Adrenal gland (tissue), 12 donors: ENCODE results near the gene OR4D1. TPM values are rescaled to one million over a fixed set of nuclear protein-coding genes. Genes with fewer than 3 reads are reported as not detected.
"Not testable (repeated sequence)": the region's sequence is repeated elsewhere in the genome, so short reads cannot be mapped to it uniquely, and the experiment has no call there.

Experiments
- DNase-seq, 7 donors: peaks; one replicate each; pipeline ENCODE4 v3.0.0-alpha.2; 2019 to 2020
- H3K27ac ChIP-seq, 5 donors: fragments of 200-600 bp; sonication (generic) in 4 of 5; 1 replicate in 3 of 5; 2 replicates in 2 of 5; pipeline versions ENCODE4 v1.5.1 to v1.8.0; 2016 to 2020; ENCODE audit warnings: mild to moderate bottlenecking in 1 of 5
- H3K27me3 ChIP-seq: fragments of 200-600 bp; 2 replicates; pipeline ENCODE4 v1.8.0; 2021
- H3K36me3 ChIP-seq, 2 donors: fragments of 200-600 bp; replicated peaks in 1 of 2; 1 replicate in 1 of 2; 2 replicates in 1 of 2; pipeline versions ENCODE4 v1.5.1 to v1.8.0; 2018 to 2022
- H3K4me1 ChIP-seq, 2 donors: fragments of 200-600 bp; replicated peaks in 1 of 2; 1 replicate in 1 of 2; 2 replicates in 1 of 2; pipeline versions ENCODE4 v1.5.1 to v1.8.0; 2018 to 2021
- H3K4me3 ChIP-seq, 4 donors: fragments of 200-600 bp; sonication (generic) in 3 of 4; one replicate each; pipeline ENCODE4 v1.5.1; 2016 to 2018
- H3K9me3 ChIP-seq, 3 donors: fragments of 200-600 bp; sonication (generic) in 1 of 3; replicated peaks in 1 of 3; 1 replicate in 2 of 3; 2 replicates in 1 of 3; pipeline versions ENCODE4 v1.5.1 to v1.8.0; 2016 to 2021
- CTCF ChIP-seq, 6 experiments: fragments of 450-650 bp in 4 of 6; fragments of 200-600 bp in 2 of 6; sonication (generic) in 1 of 6; IDR thresholded peaks; 1 replicate in 5 of 6; 2 replicates in 1 of 6; pipeline versions ENCODE4 v1.5.1 to v1.8.0; 2016 to 2021; ENCODE audit warnings: antibody characterized with exemption in 6 of 6, mild to moderate bottlenecking in 2 of 6, moderate library complexity in 1 of 6
- POLR2A ChIP-seq, 2 donors: fragments of 450-650 bp; IDR thresholded peaks; one replicate each; pipeline ENCODE4 v1.6.1; 2017; ENCODE audit warnings: antibody characterized with exemption in 2 of 2, mild to moderate bottlenecking in 2 of 2, moderate library complexity in 1 of 2
- WGBS, 4 donors: extraction: QIAGEN DNeasy Blood & Tissue Kit in 2 of 4; methylation state at CpG; one replicate each; pipeline versions ENCODE4 v1.1.5 to v1.1.7; 2013 to 2017; 5-methylcytosine and 5-hydroxymethylcytosine counted together
- intact Hi-C, 2 donors: fragments of 100-400 bp; cut with DNase I; formaldehyde crosslinking; loops; one replicate each; pipeline versions ENCODE4 v1.14.1 to v1.15.0; 2022 to 2023
- polyA plus RNA-seq, 3 donors: library from polyadenylated mRNA; stranded (reverse); fragments of 200-250 nt in 2 of 3; fragments of 350-450 nt in 1 of 3; fragmentation: Illumina TruSeq in 1 of 3; extraction: RNeasy Lipid Tissue Mini Kit (QIAGEN cat#74804) in 1 of 3; gene quantifications; one replicate each; pipeline ENCODE4 v1.2.3, GENCODE V29; 2013 to 2014
- total RNA-seq, 9 donors: library from RNA; depleted of rRNA in 4 of 9; stranded (reverse); fragments of >200 nt in 4 of 9; fragments of 120-200 nt in 1 of 9; fragmentation: NEBNext Ultra II Directional in 1 of 9; extraction: Animal tissue kit (Norgen Biotek cat#: 25700) in 1 of 9; gene quantifications; one replicate each; pipeline versions ENCODE4 v1.1.0 to v1.2.4, GENCODE V29; 2013 to 2023
- donor health status: healthy with polysubstance abuse.
- donor health status: Bipolar disorder and iron deficiency.
- donor health status: DM: yes; HTN: yes; CAD: no.
- donor health status: DM: no; HTN: no; CAD: no.
- donor health status: DM: no; HTN: no; CAD: no.
- donor health status: DM: yes; HTN: yes; CAD: no.

OR4D1 gene
- total and polyA plus RNA-seq, 12 donors = under 0.01 TPM; not detected in 11

GRCh38 chr17:58120195-58120822, 27.9 kb upstream of the OR4D1 start:
- Histone ChIP-seq H3K9me3 (no peaks in the 10 kb centered on the region), H3K36me3 (no peaks in the 10 kb centered on the region), H3K4me3 (no peak overlapping the region), H3K4me1 (no peaks in the 10 kb centered on the region), H3K27me3 (peaks cover 10% of the 10 kb centered on the region), H3K27ac (no peak overlapping the region)
- 16 to 23% (median 19%) methylated on average over 7 of the region's 7 CpGs for WGBS, 4 donors
- intact Hi-C loops = no loop called here
- DNase-seq = peak; percentile 22 to 67 (median 54)
- TF ChIP-seq CTCF (IDR thresholded peaks at IDR 0.05) = no peak
- no peak for TF ChIP-seq POLR2A (IDR thresholded peaks at IDR 0.05)

GRCh38 chr17:58121925-58122324, 26.3 kb upstream of the OR4D1 start:
- 41 to 59% (median 53%) methylated on average over 5 of the region's 5 CpGs for WGBS, 4 donors
- H3K36me3 ChIP-seq = no peaks in the 10 kb centered on the region
- intact Hi-C loops = no loop called here
- peaks cover 16% of the 10 kb centered on the region for H3K27me3 ChIP-seq
- H3K4me3 ChIP-seq = no peak overlapping the region
- H3K4me1 ChIP-seq = no peaks in the 10 kb centered on the region
- peak in 1 of 7 donors; percentile 7 for DNase-seq
- no peak overlapping the region for H3K27ac ChIP-seq
- TF ChIP-seq POLR2A (IDR thresholded peaks at IDR 0.05) (no peak), CTCF (IDR thresholded peaks at IDR 0.05) (no peak)
- no peaks in the 10 kb centered on the region for H3K9me3 ChIP-seq

GRCh38 chr17:58127846-58128245, 20.3 kb upstream of the OR4D1 start:
- Histone ChIP-seq H3K27me3 (peaks cover 23% of the 10 kb centered on the region), H3K27ac (no peak overlapping the region), H3K36me3 (no peaks in the 10 kb centered on the region), H3K4me1 (no peaks in the 10 kb centered on the region), H3K9me3 (no peaks in the 10 kb centered on the region), H3K4me3 (no peak overlapping the region)
- no peak for DNase-seq
- no peak for TF ChIP-seq POLR2A (IDR thresholded peaks at IDR 0.05)
- no peak for TF ChIP-seq CTCF (IDR thresholded peaks at IDR 0.05)
- intact Hi-C loops = no loop called here
- WGBS, 4 donors = 39 to 53% (median 44%) methylated on average over 1 of the region's 1 CpG

GRCh38 chr17:58132697-58133096, 15.5 kb upstream of the OR4D1 start:
- H3K4me1 ChIP-seq, H3K27me3 ChIP-seq, H3K27ac ChIP-seq, DNase-seq, intact Hi-C loops, H3K4me3 ChIP-seq, H3K9me3 ChIP-seq, H3K36me3 ChIP-seq: not testable (repeated sequence)
- WGBS, 4 donors = 82 to 98% (median 88%) methylated on average over 4 to 5 of the region's 5 CpGs

- intact Hi-C loops = no loop called here
- WGBS, 4 donors = 28 to 38% (median 30%) methylated on average over 8 of the region's 8 CpGs
- Histone ChIP-seq H3K9me3 (no peaks in the 10 kb centered on the region), H3K4me1 (no peaks in the 10 kb centered on the region), H3K36me3 (no peaks in the 10 kb centered on the region), H3K4me3 (no peak overlapping the region), H3K27ac (no peak overlapping the region), H3K27me3 (peaks cover 5% of the 10 kb centered on the region)
- DNase-seq = no peak
- no peak for TF ChIP-seq POLR2A (IDR thresholded peaks at IDR 0.05)
- TF ChIP-seq CTCF (IDR thresholded peaks at IDR 0.05) = no peak
These were observed 11.4 kb upstream of the OR4D1 start for GRCh38 chr17:58136669-58137279.
